B cell (primary cell): ENCODE measurements around the gene CNTNAP2. TPM values are rescaled to one million over a fixed set of nuclear protein-coding genes. Genes with fewer than 3 reads are reported as not detected.

ENCODE experiments used
- ATAC-seq: fragments of 200-7000 bp; cut with Tn5 transposase; one replicate; pipeline ENCODE4 v1.10.0; 2021; ENCODE audit warnings: low read depth, mild to moderate bottlenecking, moderate number of reproducible peaks, moderate library complexity
- CTCF ChIA-PET: fragments of 350-600 bp; sonication (Branson Sonifier 250); formaldehyde crosslinking; loops from one replicate; lab custom pipeline; 2021; ENCODE audit warnings: antibody characterized with exemption, inconsistent platforms; lab: Charles Lee
- POLR2A ChIA-PET: fragments of 350-600 bp; sonication (Branson Sonifier 250); formaldehyde crosslinking; loops from one replicate; lab custom pipeline; 2021; ENCODE audit warnings: antibody characterized with exemption; lab: Charles Lee
- DNase-seq: peaks from one replicate; pipeline ENCODE4 v3.0.0; 2013
- H2AFZ ChIP-seq: 2 replicates; pipeline ENCODE4 v1.6.1; 2012; ENCODE audit warnings: mild to moderate bottlenecking, low read depth, low read length; ENCODE audit not compliant: insufficient read depth, poor library complexity, severe bottlenecking
- H3K27ac ChIP-seq, 2 donors: 1 replicate in 1 of 2; 2 replicates in 1 of 2; pipeline ENCODE4 v1.5.1; 2012 to 2013; ENCODE audit warnings: low read length in 2 of 2, mild to moderate bottlenecking in 2 of 2, moderate library complexity in 1 of 2
- H3K27me3 ChIP-seq, 4 experiments: fragments of 200-600 bp in 1 of 4; sonication (generic) in 1 of 4; replicated peaks in 1 of 4; 1 replicate in 2 of 4; 2 replicates in 2 of 4; pipeline versions ENCODE4 v1.6.1 to v1.7.0; 2013 to 2016; ENCODE audit warnings: low read length in 3 of 4, mild to moderate bottlenecking in 2 of 4, mixed read lengths in 1 of 4, moderate library complexity in 1 of 4; ENCODE audit not compliant: insufficient read depth in 4 of 4, control insufficient read depth in 3 of 4; ENCODE audit errors: control extremely low read depth in 1 of 4
- H3K36me3 ChIP-seq, 2 experiments: replicated peaks in 1 of 2; 1 replicate in 1 of 2; 2 replicates in 1 of 2; pipeline versions ENCODE4 v1.6.1 to v1.7.1; 2013; ENCODE audit warnings: low read length in 1 of 2; ENCODE audit not compliant: insufficient read depth in 2 of 2, control insufficient read depth in 1 of 2; ENCODE audit errors: control extremely low read depth in 1 of 2, extremely low read depth in 1 of 2
- H3K4me1 ChIP-seq, 2 donors: fragments of 200-600 bp in 1 of 2; sonication (generic) in 1 of 2; 1 replicate in 1 of 2; 2 replicates in 1 of 2; pipeline versions ENCODE4 v1.5.1 to v1.6.1; 2013 to 2017; ENCODE audit warnings: low read length in 2 of 2; ENCODE audit not compliant: control insufficient read depth in 2 of 2, insufficient read depth in 2 of 2
- H3K4me2 ChIP-seq: replicated peaks from 2 replicates; pipeline ENCODE3; 2012; ENCODE audit warnings: mild to moderate bottlenecking, low read depth, low read length; ENCODE audit not compliant: poor library complexity, severe bottlenecking
- H3K4me3 ChIP-seq, 5 experiments: fragments of 200-600 bp in 1 of 5; sonication (generic) in 1 of 5; 1 replicate in 3 of 5; 2 replicates in 2 of 5; pipeline versions ENCODE4 v1.5.1 to v1.7.0; 2011 to 2016; ENCODE audit warnings: low read length in 4 of 5, mild to moderate bottlenecking in 4 of 5, low read depth in 2 of 5, control low read depth in 1 of 5, moderate library complexity in 1 of 5; ENCODE audit not compliant: insufficient read depth in 1 of 5; ENCODE audit errors: control extremely low read depth in 1 of 5, extremely low read depth in 1 of 5
- H3K79me2 ChIP-seq: fragments of 200-600 bp; sonication (generic); one replicate; pipeline ENCODE4 v1.6.0; 2016; ENCODE audit warnings: low read length; ENCODE audit not compliant: control insufficient read depth, insufficient read depth
- H3K9ac ChIP-seq: fragments of 200-600 bp; sonication (generic); 2 replicates; pipeline ENCODE4 v1.6.1; 2017; ENCODE audit warnings: mild to moderate bottlenecking, low read length, moderate library complexity
- H3K9me3 ChIP-seq, 3 donors: one replicate each; pipeline versions ENCODE4 v1.6.1 to v1.7.1; 2013; ENCODE audit warnings: low read length in 2 of 3; ENCODE audit not compliant: control insufficient read depth in 2 of 3, insufficient read depth in 1 of 3; ENCODE audit errors: control extremely low read depth in 1 of 3
- H4K20me1 ChIP-seq: 2 replicates; pipeline ENCODE4 v1.6.0; 2012; ENCODE audit warnings: mild to moderate bottlenecking, low read length; ENCODE audit not compliant: insufficient read depth, control insufficient read depth, poor library complexity, severe bottlenecking
- H3K27ac Mint-ChIP-seq: one replicate; pipeline ENCODE4 v1.8.0; 2021; ENCODE audit warnings: mixed read lengths
- H3K27me3 Mint-ChIP-seq: one replicate; pipeline ENCODE4 v1.8.0; 2021; ENCODE audit warnings: mixed read lengths
- H3K4me1 Mint-ChIP-seq: one replicate; pipeline ENCODE4 v1.8.0; 2021; ENCODE audit warnings: mixed read lengths
- H3K4me3 Mint-ChIP-seq: one replicate; pipeline ENCODE4 v1.8.0; 2021; ENCODE audit warnings: mixed read lengths
- H3K9me3 Mint-ChIP-seq: one replicate; pipeline ENCODE4 v1.8.0; 2022; ENCODE audit warnings: mixed read lengths; ENCODE audit not compliant: insufficient read depth
- CTCF ChIP-seq: fragments of 200-600 bp; IDR thresholded peaks from one replicate; pipeline ENCODE4 v1.8.0; 2022; ENCODE audit warnings: antibody characterized with exemption, mild to moderate bottlenecking
- EZH2 ChIP-seq: IDR thresholded peaks from 2 replicates; pipeline ENCODE4 v1.6.1; 2012; ENCODE audit warnings: borderline replicate concordance, low read depth, mild to moderate bottlenecking, moderate library complexity, low read length; ENCODE audit not compliant: insufficient read depth, poor library complexity, severe bottlenecking
- WGBS: methylation state at CpG from one replicate; pipeline ENCODE4 v1.1.5; 2013; ENCODE audit warnings: missing lambda C conversion rate; ENCODE audit not compliant: insufficient coverage; 5-methylcytosine and 5-hydroxymethylcytosine counted together
- intact Hi-C: fragments of 100-400 bp; cut with micrococcal nuclease; formaldehyde crosslinking; loops from one replicate; pipeline ENCODE4 v1.10.0; 2022
- polyA plus RNA-seq: library from polyadenylated mRNA; depleted of rRNA; stranded (reverse); fragments of >200 nt; gene quantifications from 2 replicates; pipeline ENCODE4 v1.2.3, GENCODE V29; 2012
- total RNA-seq, 2 donors: library from RNA; stranded (reverse); fragments of 120-200 nt in 1 of 2; gene quantifications; 1 replicate in 1 of 2; 2 replicates in 1 of 2; pipeline versions ENCODE4 v1.2.3 to v1.2.4, GENCODE V29; 2013 to 2022

CNTNAP2 gene
- total and polyA plus RNA-seq, 2 donors (not counting 1 experiment from before 2014, with no cell fraction given): 7.4 to 16.6 TPM

DNA sequence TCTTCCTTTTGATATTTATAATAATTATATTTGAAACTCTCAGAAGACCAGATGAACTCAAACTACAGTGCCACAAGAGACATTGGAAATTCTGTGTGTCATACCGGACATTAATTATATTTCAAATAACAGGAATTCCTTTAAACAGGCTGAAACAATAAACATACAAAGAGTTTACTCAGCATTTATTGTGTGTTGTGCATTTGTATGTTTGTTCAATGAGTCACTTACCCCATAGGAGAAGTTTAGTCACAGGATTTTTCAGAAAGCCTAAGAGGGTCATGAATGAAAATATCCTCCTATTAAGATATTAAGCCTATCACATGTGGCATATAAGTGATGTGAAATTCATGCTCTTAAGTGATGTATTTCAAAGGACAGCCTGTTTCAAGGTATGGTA is 566.8 kb downstream of the CNTNAP2 start:
- Histone ChIP-seq H3K4me3 (no peak overlapping the region), H2AFZ (no peak overlapping the region), H3K9me3 (no peaks in the 10 kb centered on the region), H3K27ac (no peak overlapping the region), H4K20me1 (no peaks in the 10 kb centered on the region), H3K79me2 (no peaks in the 10 kb centered on the region), H3K4me1 (no peaks in the 10 kb centered on the region), H3K9ac (no peak overlapping the region), H3K4me2 (no peak overlapping the region), H3K36me3 (no peaks in the 10 kb centered on the region), H3K27me3 (no peaks in the 10 kb centered on the region)
- WGBS: no CpG with 5 or more reads among the region's 1 CpG
- Mint-ChIP-seq H3K4me1 (no peaks in the 10 kb centered on the region), H3K9me3 (peaks cover 7% of the 10 kb centered on the region), H3K27ac (no peak overlapping the region), H3K4me3 (no peak overlapping the region), H3K27me3 (no peaks in the 10 kb centered on the region)
- POLR2A ChIA-PET: no interaction called here
- no peak for DNase-seq
- ATAC-seq: no peak
- intact Hi-C loops: no loop called here
- TF ChIP-seq EZH2 (no peak), CTCF (no peak)
- CTCF ChIA-PET: no interaction called here

GRCh38 chr7:146690987-146691386 is 574.4 kb downstream of the CNTNAP2 start:
- WGBS: no CpG with 5 or more reads among the region's 3 CpGs
- CTCF ChIA-PET: no interaction called here
- ATAC-seq: no peak

More at GRCh38 chr7:146690987-146691386, 574.4 kb downstream of the CNTNAP2 start:
- Mint-ChIP-seq H3K27me3 (no peaks in the 10 kb centered on the region), H3K27ac (no peak overlapping the region), H3K4me3 (no peak overlapping the region), H3K4me1 (no peaks in the 10 kb centered on the region), H3K9me3 (peaks cover 5% of the 10 kb centered on the region)
- H3K4me2 ChIP-seq: no peak overlapping the region
- H3K27me3 ChIP-seq: no peaks in the 10 kb centered on the region
- H3K4me1 ChIP-seq: no peaks in the 10 kb centered on the region
- TF ChIP-seq EZH2 (no peak), CTCF (no peak)
- intact Hi-C loops: no loop called here
- H3K36me3 ChIP-seq: no peaks in the 10 kb centered on the region
- no peak overlapping the region for H3K9ac ChIP-seq
- H2AFZ ChIP-seq: no peak overlapping the region
- POLR2A ChIA-PET: no interaction called here
- no peaks in the 10 kb centered on the region for H3K79me2 ChIP-seq
- DNase-seq: no peak
- no peaks in the 10 kb centered on the region for H4K20me1 ChIP-seq
- no peak overlapping the region for H3K4me3 ChIP-seq
- H3K9me3 ChIP-seq: no peaks in the 10 kb centered on the region
- H3K27ac ChIP-seq: no peak overlapping the region
